A673 (cell line): Measurements from ENCODE around the gene BEST1. TPM values are rescaled to one million over a fixed set of nuclear protein-coding genes. Genes with fewer than 3 reads are reported as not detected.

Experiments used
- BruUV-seq: library from RNA; stranded (reverse); fragments of 400-500 nt; replicated peaks from 2 replicates; lab custom pipeline; 2021; lab: Mats Ljungman, UMichigan
- CTCF ChIA-PET: fragments of 300-600 bp; sonication (Branson Sonifier 250); formaldehyde crosslinking; loops from one replicate; lab custom pipeline; 2022; ENCODE audit warnings: antibody characterized with exemption; lab: Charles Lee
- POLR2A ChIA-PET: fragments of 300-600 bp; sonication (Branson Sonifier 250); formaldehyde crosslinking; loops from one replicate; lab custom pipeline; 2022; ENCODE audit warnings: antibody characterized with exemption; ENCODE audit not compliant: low non-redundant PET; lab: Charles Lee
- DNase-seq: peaks from one replicate; pipeline ENCODE4 v3.0.0-alpha.2; 2015; ENCODE audit warnings: low spot score
- H3K27ac ChIP-seq: fragments of 200-600 bp; sonication (generic); 2 replicates; pipeline ENCODE4 v1.5.1; 2016; ENCODE audit warnings: mixed run types, low read depth, mild to moderate bottlenecking, mixed read lengths, antibody characterized with exemption, low read length; ENCODE audit not compliant: poor library complexity, severe bottlenecking
- H3K27me3 ChIP-seq: fragments of 200-600 bp; sonication (generic); replicated peaks from 2 replicates; pipeline ENCODE4 v1.6.1; 2017; ENCODE audit warnings: mixed run types, low read depth, mild to moderate bottlenecking, mixed read lengths, antibody characterized with exemption, low read length; ENCODE audit not compliant: insufficient read depth, poor library complexity
- H3K36me3 ChIP-seq: fragments of 200-600 bp; sonication (generic); 2 replicates; pipeline ENCODE4 v1.6.1; 2016; ENCODE audit warnings: mixed run types, mild to moderate bottlenecking, mixed read lengths, antibody characterized with exemption, low read length; ENCODE audit not compliant: insufficient read depth, poor library complexity, severe bottlenecking
- H3K4me1 ChIP-seq: fragments of 200-600 bp; sonication (generic); 2 replicates; pipeline ENCODE4 v1.6.1; 2017; ENCODE audit warnings: mixed run types, mild to moderate bottlenecking, mixed read lengths, antibody characterized with exemption, low read length; ENCODE audit not compliant: insufficient read depth, poor library complexity, severe bottlenecking
- H3K4me3 ChIP-seq: fragments of 200-600 bp; sonication (generic); 2 replicates; pipeline ENCODE4 v1.5.1; 2016; ENCODE audit warnings: low read depth, mixed run types, mild to moderate bottlenecking, mixed read lengths, low read length; ENCODE audit not compliant: poor library complexity, severe bottlenecking
- H3K9me3 ChIP-seq: fragments of 200-600 bp; sonication (generic); 2 replicates; pipeline ENCODE4 v1.6.1; 2016; ENCODE audit warnings: mixed run types, low read depth, mild to moderate bottlenecking, mixed read lengths, antibody characterized with exemption, low read length; ENCODE audit not compliant: poor library complexity, severe bottlenecking
- EZH2 ChIP-seq: fragments of 200-600 bp; sonication (generic); IDR thresholded peaks from 2 replicates; pipeline ENCODE4 v1.6.1; 2017; ENCODE audit warnings: borderline replicate concordance, low read depth, mild to moderate bottlenecking, mixed read lengths, antibody characterized with exemption, low read length; ENCODE audit not compliant: poor library complexity, severe bottlenecking
- intact Hi-C: fragments of 100-400 bp; cut with micrococcal nuclease; formaldehyde crosslinking; loops from one replicate; pipeline ENCODE4 v1.10.0; 2022; ENCODE audit not compliant: unreplicated experiment
- total RNA-seq: library from RNA; stranded (reverse); gene quantifications from 2 replicates; pipeline ENCODE4 v1.2.3, GENCODE V29; 2021
- TF ChIP-seq, protein P1 (sequence below): fragments of 300-800, 200-600 bp; sonication (generic); conservative IDR thresholded peaks from 2 replicates; pipeline ENCODE4 v1.5.1; 2017; ENCODE audit warnings: low read depth, mild to moderate bottlenecking, antibody characterized with exemption, low read length, moderate library complexity, mixed read lengths

The BEST1 gene
- total RNA-seq, 1 experiment from 2014 or later = 5.3 TPM

DNA sequence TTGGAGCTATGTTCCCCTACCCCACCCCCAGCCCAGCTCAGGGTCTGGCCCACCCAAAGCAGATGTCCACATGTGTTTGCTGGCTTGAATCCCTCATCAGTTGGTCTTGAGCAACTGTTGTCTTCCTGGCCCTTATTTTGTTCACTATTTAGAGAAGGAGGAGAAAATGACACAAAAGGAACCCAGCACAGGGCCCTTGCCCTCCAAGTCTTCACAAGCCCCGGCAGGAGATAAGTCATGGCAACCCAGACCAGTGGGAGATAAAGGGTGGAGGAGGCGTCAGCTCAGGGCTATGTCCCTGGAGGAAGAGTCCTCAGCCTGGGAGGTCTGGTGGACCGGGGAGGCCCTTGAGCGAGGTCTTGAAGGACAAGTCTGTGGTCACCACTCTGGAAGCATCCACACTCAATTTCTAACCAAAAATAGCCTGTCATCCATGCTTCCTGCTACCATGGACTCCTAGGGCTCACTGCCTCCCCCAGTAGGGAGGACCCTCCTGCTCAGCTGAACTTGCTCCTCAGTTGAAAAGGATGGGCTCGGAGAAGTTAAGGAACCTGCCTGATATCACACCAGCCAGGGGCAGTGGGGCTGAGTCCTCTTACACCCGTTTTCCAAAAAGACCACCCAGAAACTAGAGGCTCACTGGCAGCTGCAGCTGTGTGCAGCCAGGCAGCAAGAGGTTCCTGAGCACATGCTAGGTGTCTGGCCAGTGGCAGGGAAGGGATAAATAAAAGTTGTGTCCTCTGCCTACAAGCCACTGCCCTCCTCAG, 31.0 kb upstream of the BEST1 start:
- DNase-seq = no peak
- CTCF ChIA-PET = no interaction called here
- POLR2A ChIA-PET = no interaction called here
- BruUV-seq = no TSS peak
- no peak overlapping the region for H3K4me3 ChIP-seq
- peaks cover 36% of the 10 kb centered on the region for H3K4me1 ChIP-seq
- no peaks in the 10 kb centered on the region for H3K9me3 ChIP-seq
- H3K27me3 ChIP-seq = no peaks in the 10 kb centered on the region
- H3K27ac ChIP-seq = no peak overlapping the region
- H3K36me3 ChIP-seq = no peaks in the 10 kb centered on the region
- TF ChIP-seq EZH2 = no peak
- TF ChIP-seq, protein P1, sequence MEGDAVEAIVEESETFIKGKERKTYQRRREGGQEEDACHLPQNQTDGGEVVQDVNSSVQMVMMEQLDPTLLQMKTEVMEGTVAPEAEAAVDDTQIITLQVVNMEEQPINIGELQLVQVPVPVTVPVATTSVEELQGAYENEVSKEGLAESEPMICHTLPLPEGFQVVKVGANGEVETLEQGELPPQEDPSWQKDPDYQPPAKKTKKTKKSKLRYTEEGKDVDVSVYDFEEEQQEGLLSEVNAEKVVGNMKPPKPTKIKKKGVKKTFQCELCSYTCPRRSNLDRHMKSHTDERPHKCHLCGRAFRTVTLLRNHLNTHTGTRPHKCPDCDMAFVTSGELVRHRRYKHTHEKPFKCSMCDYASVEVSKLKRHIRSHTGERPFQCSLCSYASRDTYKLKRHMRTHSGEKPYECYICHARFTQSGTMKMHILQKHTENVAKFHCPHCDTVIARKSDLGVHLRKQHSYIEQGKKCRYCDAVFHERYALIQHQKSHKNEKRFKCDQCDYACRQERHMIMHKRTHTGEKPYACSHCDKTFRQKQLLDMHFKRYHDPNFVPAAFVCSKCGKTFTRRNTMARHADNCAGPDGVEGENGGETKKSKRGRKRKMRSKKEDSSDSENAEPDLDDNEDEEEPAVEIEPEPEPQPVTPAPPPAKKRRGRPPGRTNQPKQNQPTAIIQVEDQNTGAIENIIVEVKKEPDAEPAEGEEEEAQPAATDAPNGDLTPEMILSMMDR = no peak
- intact Hi-C loops = no loop called here

DNA sequence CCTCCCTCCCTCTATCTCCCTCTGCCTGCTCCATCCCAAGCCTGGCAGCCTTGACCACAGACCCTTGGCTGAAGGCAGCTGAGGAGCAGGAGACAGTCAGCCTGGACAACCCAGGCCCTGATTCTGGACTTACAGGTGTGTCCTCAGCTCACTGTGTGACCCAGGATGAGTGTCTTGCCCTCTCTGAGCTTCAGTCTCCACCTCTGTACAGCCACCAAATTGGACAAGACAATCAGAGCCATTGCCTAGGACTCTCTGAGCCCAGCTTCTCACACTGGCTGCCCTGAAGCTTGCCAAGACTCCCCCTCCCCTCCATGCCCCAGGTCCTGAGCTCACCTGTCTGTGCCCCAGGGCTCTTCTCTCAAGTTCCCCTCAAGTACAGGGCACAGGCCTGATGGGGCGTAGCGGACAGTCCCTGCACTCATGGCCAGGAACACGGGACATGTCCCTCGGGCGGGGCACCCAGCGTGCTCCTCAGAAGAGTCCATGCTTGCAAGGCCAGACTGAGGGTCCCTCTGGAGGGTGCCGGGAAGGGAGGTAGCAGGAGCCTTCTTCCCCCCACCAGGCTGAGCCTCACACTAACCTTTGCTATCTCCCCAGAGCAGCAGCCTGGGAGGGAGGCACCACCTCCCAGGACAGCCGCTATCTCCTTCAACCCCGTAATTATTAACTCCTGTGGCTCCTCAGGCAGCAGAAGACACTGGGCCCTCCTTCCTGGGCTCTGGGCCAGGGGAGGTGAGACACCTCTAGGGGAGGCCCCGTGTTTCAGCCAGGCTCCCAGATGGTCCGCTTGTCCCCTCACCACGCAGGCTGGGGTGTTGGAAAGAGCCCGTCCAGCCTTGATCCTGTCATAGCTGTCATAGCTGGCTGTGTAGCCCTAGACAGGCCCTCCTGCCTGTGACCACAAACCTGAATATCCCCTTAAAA, 30.2 kb upstream of the BEST1 start:
- POLR2A ChIA-PET = no interaction called here

DNA sequence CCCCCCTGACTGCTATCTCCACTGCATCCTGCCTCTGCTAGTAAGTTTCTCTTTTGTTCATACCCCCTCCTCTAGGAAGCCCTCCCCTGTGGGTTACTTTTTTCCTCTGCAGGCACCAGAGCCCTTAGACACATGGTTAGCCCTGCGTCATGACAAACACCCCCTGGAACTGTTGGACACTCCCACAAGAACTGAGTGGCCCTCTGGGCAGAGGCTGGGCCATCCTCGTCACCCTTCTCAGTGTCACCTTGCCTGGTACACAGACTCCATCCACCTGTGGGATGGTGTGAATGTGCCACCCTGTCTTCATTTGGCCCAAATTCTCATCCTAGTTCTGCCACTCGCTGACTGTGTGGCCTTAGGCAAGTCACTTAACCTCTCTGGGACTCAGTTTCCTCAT, 28.7 kb upstream of the BEST1 start:
- no peak for DNase-seq
- Histone ChIP-seq H3K27ac (peak overlapping the region; percentile 79), H3K27me3 (no peaks in the 10 kb centered on the region), H3K4me3 (no peak overlapping the region), H3K9me3 (no peaks in the 10 kb centered on the region), H3K4me1 (peaks cover 43% of the 10 kb centered on the region), H3K36me3 (no peaks in the 10 kb centered on the region)
- intact Hi-C loops = no loop called here
- BruUV-seq = no TSS peak
- TF ChIP-seq, protein P1 = no peak
- TF ChIP-seq EZH2 = no peak
- POLR2A ChIA-PET = no interaction called here
- CTCF ChIA-PET = no interaction called here

More for the DNA sequence above, 30.2 kb upstream of the BEST1 start:
- CTCF ChIA-PET = no interaction called here
- H3K27me3 ChIP-seq = no peaks in the 10 kb centered on the region
- no peaks in the 10 kb centered on the region for H3K9me3 ChIP-seq
- H3K4me3 ChIP-seq = no peak overlapping the region
- peaks cover 38% of the 10 kb centered on the region for H3K4me1 ChIP-seq
- BruUV-seq = no TSS peak
- no peak overlapping the region for H3K27ac ChIP-seq
- H3K36me3 ChIP-seq = no peaks in the 10 kb centered on the region
- DNase-seq = no peak
- intact Hi-C loops = no loop called here
- no peak for TF ChIP-seq EZH2
- TF ChIP-seq, protein P1 = no peak
